HCT116 (cell line): ENCODE results near the gene C9. TPM values are rescaled to one million over a fixed set of nuclear protein-coding genes. Genes with fewer than 3 reads are reported as not detected.

Experiments used
- ATAC-seq: fragments of 200-7000 bp; cut with Tn5 transposase; 2 replicates; pipeline ENCODE4 v1.9.1; 2020; ENCODE audit warnings: mild to moderate bottlenecking, moderate library complexity
- BruUV-seq: library from RNA; stranded (reverse); fragments of 400-500 nt; replicated peaks from 2 replicates; lab custom pipeline; 2021; lab: Mats Ljungman, UMichigan
- CTCF ChIA-PET: fragments of 300-600 bp; sonication (Branson Sonifier 250); formaldehyde crosslinking; loops from one replicate; lab custom pipeline; 2021; ENCODE audit warnings: antibody characterized with exemption; lab: Charles Lee
- POLR2A ChIA-PET: fragments of 300-600, 350-600 bp; sonication (Branson Sonifier 250); formaldehyde crosslinking; loops from one replicate; lab custom pipeline; 2021; ENCODE audit warnings: antibody characterized with exemption; lab: Charles Lee
- RAD21 ChIA-PET, 2 experiments: fragments of 300-600 bp; sonication (Branson Sonifier 250); formaldehyde crosslinking; loops; one replicate each; lab custom pipeline; 2023; ENCODE audit warnings: low total read pairs in 2 of 2; ENCODE audit not compliant: uncharacterized antibody in 2 of 2, unreplicated experiment in 2 of 2, low non-redundant PET in 1 of 2; lab: Charles Lee
- DNase-seq: peaks from one replicate; pipeline ENCODE4 v3.0.0-alpha.2; 2010; ENCODE audit warnings: low read depth, low spot score
- H2AFZ ChIP-seq: fragments of 200-600 bp; shearing (Covaris generic), sonication (generic); 2 replicates; pipeline ENCODE4 v1.6.1; 2017; ENCODE audit warnings: low read depth, mixed run types, mixed read lengths, antibody characterized with exemption, low read length; ENCODE audit not compliant: poor library complexity, severe bottlenecking
- H3K27ac ChIP-seq: 2 replicates; pipeline ENCODE4 v1.5.1; 2012; ENCODE audit warnings: low read depth, low read length
- H3K27me3 ChIP-seq: fragments of 200-600 bp; sonication (generic); 2 replicates; pipeline ENCODE4 v1.6.1; 2016; ENCODE audit warnings: mixed run types, low read length, mixed read lengths; ENCODE audit not compliant: insufficient read depth
- H3K36me3 ChIP-seq, 2 experiments: fragments of 200-500 bp in 1 of 2; fragments of 200-600 bp in 1 of 2; sonication (Bioruptor generic) in 1 of 2; sonication (generic) in 1 of 2; 2 replicates each; pipeline versions ENCODE4 v1.5.1 to v1.6.1; 2014 to 2016; ENCODE audit warnings: low read length in 2 of 2, inconsistent platforms in 1 of 2, mixed read lengths in 1 of 2, mixed run types in 1 of 2; ENCODE audit not compliant: insufficient read depth in 2 of 2, control insufficient read depth in 1 of 2
- H3K4me1 ChIP-seq, 2 experiments: fragments of 200-600 bp in 1 of 2; sonication (generic) in 1 of 2; 2 replicates each; pipeline versions ENCODE4 v1.5.1 to v1.6.1; 2012 to 2017; ENCODE audit warnings: low read length in 2 of 2, inconsistent platforms in 1 of 2, mild to moderate bottlenecking in 1 of 2, mixed read lengths in 1 of 2, mixed run types in 1 of 2, moderate library complexity in 1 of 2; ENCODE audit not compliant: insufficient read depth in 2 of 2, control insufficient read depth in 1 of 2
- H3K4me2 ChIP-seq: fragments of 200-600 bp; sonication (generic); 2 replicates; pipeline ENCODE4 v1.6.1; 2017; ENCODE audit warnings: mixed run types, low read length, mixed read lengths
- H3K4me3 ChIP-seq, 2 experiments: fragments of 200-600 bp in 1 of 2; sonication (generic) in 1 of 2; replicated peaks in 1 of 2; 2 replicates each; pipeline ENCODE4 v1.5.1; 2011 to 2016; ENCODE audit warnings: low read length in 2 of 2, control low read depth in 1 of 2, low read depth in 1 of 2, mild to moderate bottlenecking in 1 of 2, mixed read lengths in 1 of 2, mixed run types in 1 of 2
- H3K79me2 ChIP-seq: fragments of 200-600 bp; sonication (generic); 2 replicates; pipeline ENCODE4 v1.6.1; 2017; ENCODE audit warnings: mild to moderate bottlenecking, mixed run types, low read length, moderate library complexity, mixed read lengths; ENCODE audit not compliant: insufficient read depth
- H3K9ac ChIP-seq: fragments of 200-600 bp; sonication (generic); 2 replicates; pipeline ENCODE4 v1.6.1; 2016; ENCODE audit warnings: low read length, mixed read lengths
- H3K9me2 ChIP-seq: fragments of 200-600 bp; sonication (generic), shearing (Covaris generic); 2 replicates; pipeline ENCODE4 v1.6.1; 2017; ENCODE audit warnings: mixed run types, mild to moderate bottlenecking, moderate library complexity; ENCODE audit not compliant: insufficient read depth
- H3K9me3 ChIP-seq, 2 experiments: fragments of 200-500 bp in 1 of 2; fragments of 200-600 bp in 1 of 2; sonication (Bioruptor generic) in 1 of 2; sonication (generic) in 1 of 2; 2 replicates each; pipeline ENCODE4 v1.6.1; 2014 to 2017; ENCODE audit warnings: low read length in 2 of 2, mixed read lengths in 2 of 2, inconsistent platforms in 1 of 2, low read depth in 1 of 2, mild to moderate bottlenecking in 1 of 2, mixed run types in 1 of 2, moderate library complexity in 1 of 2; ENCODE audit not compliant: control insufficient read depth in 1 of 2, insufficient read depth in 1 of 2
- H4K20me1 ChIP-seq: fragments of 200-600 bp; sonication (generic), shearing (Covaris generic); 2 replicates; pipeline ENCODE4 v1.6.1; 2017; ENCODE audit warnings: mixed run types, mild to moderate bottlenecking, moderate library complexity; ENCODE audit not compliant: insufficient read depth
- ELF1 ChIP-seq: IDR thresholded peaks from 2 replicates; pipeline ENCODE4 v1.6.1; 2012; ENCODE audit warnings: low read depth, borderline replicate concordance
- EZH2 ChIP-seq: fragments of 200-600 bp; sonication (generic); IDR thresholded peaks from 2 replicates; pipeline ENCODE4 v1.6.1; 2017; ENCODE audit warnings: antibody characterized with exemption, mixed run types
- FOSL1 ChIP-seq: IDR thresholded peaks from 2 replicates; pipeline ENCODE4 v1.6.1; 2012; ENCODE audit warnings: low read depth
- TCF7L2 ChIP-seq: IDR thresholded peaks from 2 replicates; pipeline ENCODE4 v1.7.0; 2011; ENCODE audit warnings: borderline replicate concordance, inconsistent platforms; ENCODE audit not compliant: insufficient read depth, insufficient read length; ENCODE audit errors: extremely low read depth
- YY1 ChIP-seq: IDR thresholded peaks from 2 replicates; pipeline ENCODE4 v1.6.1; 2011; ENCODE audit warnings: low read length, low read depth, moderate library complexity, mild to moderate bottlenecking; ENCODE audit not compliant: insufficient replicate concordance; ENCODE audit errors: extremely low read depth
- intact Hi-C: fragments of 100-400 bp; cut with micrococcal nuclease; formaldehyde crosslinking; loops from 2 replicates; pipeline ENCODE4 v1.10.0; 2022
- total RNA-seq: library from RNA; stranded (reverse); gene quantifications from one replicate; pipeline ENCODE4 v1.2.1, GENCODE V29; 2021; ENCODE audit not compliant: unreplicated experiment
- TF ChIP-seq, protein P1 (sequence below): IDR thresholded peaks from 2 replicates; pipeline ENCODE4 v1.6.1; 2011; ENCODE audit warnings: mild to moderate bottlenecking, low read length, moderate library complexity; ENCODE audit not compliant: insufficient replicate concordance; ENCODE audit errors: extremely low read depth
- TF ChIP-seq, protein P2 (sequence below): IDR thresholded peaks from 2 replicates; pipeline ENCODE4 v1.6.1; 2012
- TF ChIP-seq, protein P3 (sequence below): IDR thresholded peaks from 2 replicates; pipeline ENCODE4 v1.6.1; 2012; ENCODE audit warnings: low read depth

Gene C9
- total RNA-seq, 1 experiment from 2014 or later = 0.34 TPM

DNA sequence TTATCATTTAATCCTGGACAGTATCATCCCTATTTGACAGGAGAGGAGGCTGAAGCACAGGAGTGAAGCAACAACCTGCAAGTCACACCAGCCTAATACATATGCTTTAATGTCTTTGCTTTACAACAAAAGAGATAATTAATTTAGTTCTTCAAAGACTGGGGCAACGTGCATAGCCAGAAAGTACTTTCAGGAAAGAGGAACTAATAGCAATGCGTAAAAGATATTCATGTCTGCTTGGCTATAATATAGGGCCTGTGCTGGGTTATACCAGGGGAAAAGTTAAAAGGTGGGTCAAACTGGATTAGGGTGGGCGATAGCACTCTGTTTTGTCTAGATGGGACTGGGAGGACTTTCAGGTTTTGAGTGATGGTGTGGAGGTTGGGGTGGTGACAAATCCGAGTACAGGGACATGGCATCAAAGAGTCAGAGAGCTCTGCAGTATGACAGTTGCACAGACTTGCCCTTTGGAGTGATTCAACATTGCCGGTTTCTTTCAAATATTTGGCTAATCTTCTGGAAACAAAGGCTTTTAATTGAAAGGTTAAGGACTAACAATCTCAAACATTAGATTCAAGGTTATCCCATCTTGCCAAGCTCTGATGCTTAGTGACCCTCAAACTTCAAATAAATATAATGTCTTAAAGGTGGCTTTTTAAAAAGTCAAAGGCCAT, 48.6 kb upstream of the C9 start:
- Histone ChIP-seq H3K36me3 (no peaks in the 10 kb centered on the region), H3K79me2 (no peaks in the 10 kb centered on the region), H3K9me2 (no peaks in the 10 kb centered on the region), H3K4me3 (no peak overlapping the region), H3K4me1 (peaks cover 8 to 10% of the 10 kb centered on the region in 2 experiments), H2AFZ (no peak overlapping the region), H3K27me3 (no peaks in the 10 kb centered on the region), H3K9me3 (no peaks in the 10 kb centered on the region), H3K4me2 (no peak overlapping the region), H3K27ac (no peak overlapping the region), H4K20me1 (no peaks in the 10 kb centered on the region), H3K9ac (no peak overlapping the region)
- ChIA-PET POLR2A (interaction anchor here (1.3 kb wide), 1 partner anchor 12 kb away, joined by 3 read pairs; the partner anchor contains the start of gene DAB2), RAD21 (no interaction called here), CTCF (interaction anchor here (2.1 kb wide), 1 partner anchor 12 kb away, joined by 6 read pairs; the partner anchor contains the start of gene DAB2)
- DNase-seq (no peak), ATAC-seq (no peak)
- TF ChIP-seq YY1 = no peak
- TF ChIP-seq, protein P1, sequence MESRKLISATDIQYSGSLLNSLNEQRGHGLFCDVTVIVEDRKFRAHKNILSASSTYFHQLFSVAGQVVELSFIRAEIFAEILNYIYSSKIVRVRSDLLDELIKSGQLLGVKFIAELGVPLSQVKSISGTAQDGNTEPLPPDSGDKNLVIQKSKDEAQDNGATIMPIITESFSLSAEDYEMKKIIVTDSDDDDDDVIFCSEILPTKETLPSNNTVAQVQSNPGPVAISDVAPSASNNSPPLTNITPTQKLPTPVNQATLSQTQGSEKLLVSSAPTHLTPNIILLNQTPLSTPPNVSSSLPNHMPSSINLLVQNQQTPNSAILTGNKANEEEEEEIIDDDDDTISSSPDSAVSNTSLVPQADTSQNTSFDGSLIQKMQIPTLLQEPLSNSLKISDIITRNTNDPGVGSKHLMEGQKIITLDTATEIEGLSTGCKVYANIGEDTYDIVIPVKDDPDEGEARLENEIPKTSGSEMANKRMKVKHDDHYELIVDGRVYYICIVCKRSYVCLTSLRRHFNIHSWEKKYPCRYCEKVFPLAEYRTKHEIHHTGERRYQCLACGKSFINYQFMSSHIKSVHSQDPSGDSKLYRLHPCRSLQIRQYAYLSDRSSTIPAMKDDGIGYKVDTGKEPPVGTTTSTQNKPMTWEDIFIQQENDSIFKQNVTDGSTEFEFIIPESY = no peak
- TF ChIP-seq FOSL1 = no peak
- no peak for TF ChIP-seq TCF7L2
- TF ChIP-seq, protein P2, sequence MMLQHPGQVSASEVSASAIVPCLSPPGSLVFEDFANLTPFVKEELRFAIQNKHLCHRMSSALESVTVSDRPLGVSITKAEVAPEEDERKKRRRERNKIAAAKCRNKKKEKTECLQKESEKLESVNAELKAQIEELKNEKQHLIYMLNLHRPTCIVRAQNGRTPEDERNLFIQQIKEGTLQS = no peak
- TF ChIP-seq EZH2 = no peak
- TF ChIP-seq, protein P3, sequence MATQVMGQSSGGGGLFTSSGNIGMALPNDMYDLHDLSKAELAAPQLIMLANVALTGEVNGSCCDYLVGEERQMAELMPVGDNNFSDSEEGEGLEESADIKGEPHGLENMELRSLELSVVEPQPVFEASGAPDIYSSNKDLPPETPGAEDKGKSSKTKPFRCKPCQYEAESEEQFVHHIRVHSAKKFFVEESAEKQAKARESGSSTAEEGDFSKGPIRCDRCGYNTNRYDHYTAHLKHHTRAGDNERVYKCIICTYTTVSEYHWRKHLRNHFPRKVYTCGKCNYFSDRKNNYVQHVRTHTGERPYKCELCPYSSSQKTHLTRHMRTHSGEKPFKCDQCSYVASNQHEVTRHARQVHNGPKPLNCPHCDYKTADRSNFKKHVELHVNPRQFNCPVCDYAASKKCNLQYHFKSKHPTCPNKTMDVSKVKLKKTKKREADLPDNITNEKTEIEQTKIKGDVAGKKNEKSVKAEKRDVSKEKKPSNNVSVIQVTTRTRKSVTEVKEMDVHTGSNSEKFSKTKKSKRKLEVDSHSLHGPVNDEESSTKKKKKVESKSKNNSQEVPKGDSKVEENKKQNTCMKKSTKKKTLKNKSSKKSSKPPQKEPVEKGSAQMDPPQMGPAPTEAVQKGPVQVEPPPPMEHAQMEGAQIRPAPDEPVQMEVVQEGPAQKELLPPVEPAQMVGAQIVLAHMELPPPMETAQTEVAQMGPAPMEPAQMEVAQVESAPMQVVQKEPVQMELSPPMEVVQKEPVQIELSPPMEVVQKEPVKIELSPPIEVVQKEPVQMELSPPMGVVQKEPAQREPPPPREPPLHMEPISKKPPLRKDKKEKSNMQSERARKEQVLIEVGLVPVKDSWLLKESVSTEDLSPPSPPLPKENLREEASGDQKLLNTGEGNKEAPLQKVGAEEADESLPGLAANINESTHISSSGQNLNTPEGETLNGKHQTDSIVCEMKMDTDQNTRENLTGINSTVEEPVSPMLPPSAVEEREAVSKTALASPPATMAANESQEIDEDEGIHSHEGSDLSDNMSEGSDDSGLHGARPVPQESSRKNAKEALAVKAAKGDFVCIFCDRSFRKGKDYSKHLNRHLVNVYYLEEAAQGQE = no peak
- no peak for TF ChIP-seq ELF1
- no TSS peak for BruUV-seq
- intact Hi-C loops = no loop called here
